Osteocyte (in vitro differentiated cells): ENCODE measurements around the gene ECI1. TPM values are rescaled to one million over a fixed set of nuclear protein-coding genes. Genes with fewer than 3 reads are reported as not detected.

Source experiments
- DNase-seq: peaks from one replicate; pipeline ENCODE4 v3.0.0; 2021; ENCODE audit warnings: mixed read lengths; ENCODE audit not compliant: unreplicated experiment; ENCODE audit errors: extremely low spot score
- H3K27ac Mint-ChIP-seq: one replicate; pipeline ENCODE4 v1.8.0; 2021; ENCODE audit warnings: mild to moderate bottlenecking, mixed read lengths; ENCODE audit not compliant: unreplicated experiment
- H3K27me3 Mint-ChIP-seq: one replicate; pipeline ENCODE4 v1.8.0; 2021; ENCODE audit warnings: mixed read lengths; ENCODE audit not compliant: unreplicated experiment
- H3K36me3 Mint-ChIP-seq: one replicate; pipeline ENCODE4 v1.8.0; 2021; ENCODE audit warnings: mixed read lengths; ENCODE audit not compliant: unreplicated experiment
- H3K4me1 Mint-ChIP-seq: one replicate; pipeline ENCODE4 v1.8.0; 2021; ENCODE audit warnings: mixed read lengths; ENCODE audit not compliant: unreplicated experiment
- H3K4me3 Mint-ChIP-seq: one replicate; pipeline ENCODE4 v1.8.0; 2021; ENCODE audit warnings: mild to moderate bottlenecking, moderate library complexity, mixed read lengths; ENCODE audit not compliant: unreplicated experiment
- H3K9me3 Mint-ChIP-seq: one replicate; pipeline ENCODE4 v1.8.0; 2021; ENCODE audit warnings: mixed read lengths; ENCODE audit not compliant: unreplicated experiment
- total RNA-seq: library from RNA; stranded (reverse); gene quantifications from 2 replicates; pipeline ENCODE4 v1.2.1, GENCODE V29; 2021
- TF ChIP-seq, protein P1 (sequence below): fragments of 200-600 bp; sonication (generic); IDR thresholded peaks from 2 replicates; pipeline ENCODE4 v1.5.0; 2021; ENCODE audit warnings: antibody characterized with exemption, mild to moderate bottlenecking, moderate library complexity

The ECI1 gene
- total RNA-seq, 1 donor from 2014 or later = 46.4 TPM

- no peak for DNase-seq
- no peaks in the 10 kb centered on the region for H3K36me3 Mint-ChIP-seq
- TF ChIP-seq, protein P1, sequence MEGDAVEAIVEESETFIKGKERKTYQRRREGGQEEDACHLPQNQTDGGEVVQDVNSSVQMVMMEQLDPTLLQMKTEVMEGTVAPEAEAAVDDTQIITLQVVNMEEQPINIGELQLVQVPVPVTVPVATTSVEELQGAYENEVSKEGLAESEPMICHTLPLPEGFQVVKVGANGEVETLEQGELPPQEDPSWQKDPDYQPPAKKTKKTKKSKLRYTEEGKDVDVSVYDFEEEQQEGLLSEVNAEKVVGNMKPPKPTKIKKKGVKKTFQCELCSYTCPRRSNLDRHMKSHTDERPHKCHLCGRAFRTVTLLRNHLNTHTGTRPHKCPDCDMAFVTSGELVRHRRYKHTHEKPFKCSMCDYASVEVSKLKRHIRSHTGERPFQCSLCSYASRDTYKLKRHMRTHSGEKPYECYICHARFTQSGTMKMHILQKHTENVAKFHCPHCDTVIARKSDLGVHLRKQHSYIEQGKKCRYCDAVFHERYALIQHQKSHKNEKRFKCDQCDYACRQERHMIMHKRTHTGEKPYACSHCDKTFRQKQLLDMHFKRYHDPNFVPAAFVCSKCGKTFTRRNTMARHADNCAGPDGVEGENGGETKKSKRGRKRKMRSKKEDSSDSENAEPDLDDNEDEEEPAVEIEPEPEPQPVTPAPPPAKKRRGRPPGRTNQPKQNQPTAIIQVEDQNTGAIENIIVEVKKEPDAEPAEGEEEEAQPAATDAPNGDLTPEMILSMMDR = no peak
- H3K27ac Mint-ChIP-seq = no peak overlapping the region
- H3K4me1 Mint-ChIP-seq = peaks cover 12% of the 10 kb centered on the region
- H3K9me3 Mint-ChIP-seq = no peaks in the 10 kb centered on the region
- H3K27me3 Mint-ChIP-seq = no peaks in the 10 kb centered on the region
- H3K4me3 Mint-ChIP-seq = no peak overlapping the region
Observed at GRCh38 chr16:2273931-2274330, 22.5 kb upstream of the ECI1 start.

GRCh38 chr16:2273484-2273883 is 22.1 kb upstream of the ECI1 start:
- Mint-ChIP-seq H3K4me3 (no peak overlapping the region), H3K4me1 (peaks cover 12% of the 10 kb centered on the region), H3K36me3 (no peaks in the 10 kb centered on the region), H3K9me3 (no peaks in the 10 kb centered on the region), H3K27ac (no peak overlapping the region), H3K27me3 (no peaks in the 10 kb centered on the region)
- DNase-seq = no peak
- TF ChIP-seq, protein P1 = no peak

GRCh38 chr16:2271848-2272461 is 20.6 kb upstream of the ECI1 start:
- no peaks in the 10 kb centered on the region for H3K27me3 Mint-ChIP-seq
- no peak overlapping the region for H3K27ac Mint-ChIP-seq

GRCh38 chr16:2270588-2271470 is 19.4 kb upstream of the ECI1 start:
- no peaks in the 10 kb centered on the region for H3K27me3 Mint-ChIP-seq
- no peak overlapping the region for H3K4me3 Mint-ChIP-seq
- no peak for DNase-seq
- peaks cover 24% of the 10 kb centered on the region for H3K4me1 Mint-ChIP-seq
- H3K9me3 Mint-ChIP-seq = no peaks in the 10 kb centered on the region
- no peaks in the 10 kb centered on the region for H3K36me3 Mint-ChIP-seq
- no peak overlapping the region for H3K27ac Mint-ChIP-seq
- TF ChIP-seq, protein P1 = no peak

More at GRCh38 chr16:2271848-2272461, 20.6 kb upstream of the ECI1 start:
- TF ChIP-seq, protein P1 = no peak
- DNase-seq = no peak
- Mint-ChIP-seq H3K4me3 (no peak overlapping the region), H3K4me1 (peaks cover 14% of the 10 kb centered on the region), H3K36me3 (no peaks in the 10 kb centered on the region), H3K9me3 (no peaks in the 10 kb centered on the region)

DNA sequence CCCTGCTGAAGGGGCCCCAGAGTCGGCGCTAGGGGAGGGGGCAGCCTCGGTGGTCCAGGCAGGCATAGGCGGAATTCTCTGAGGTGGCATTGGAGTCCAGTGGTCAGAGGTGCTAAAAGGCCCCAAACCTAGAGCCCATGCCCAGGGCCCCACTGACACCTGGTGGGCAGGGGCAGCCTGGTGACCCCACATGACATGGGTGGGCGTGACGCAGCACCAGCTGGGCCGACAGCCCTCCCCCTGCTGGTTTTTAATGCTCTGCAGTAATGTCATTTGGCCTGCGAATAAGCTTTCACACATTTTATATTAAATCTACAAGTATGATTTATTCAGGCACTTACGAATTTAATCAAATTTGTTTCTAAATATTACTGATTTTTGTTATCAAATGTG is 18.7 kb upstream of the ECI1 start:
- no peaks in the 10 kb centered on the region for H3K36me3 Mint-ChIP-seq
- TF ChIP-seq, protein P1 = no peak

More for the DNA sequence above, 18.7 kb upstream of the ECI1 start:
- Mint-ChIP-seq H3K27me3 (no peaks in the 10 kb centered on the region), H3K27ac (no peak overlapping the region), H3K4me1 (peaks cover 30% of the 10 kb centered on the region), H3K9me3 (no peaks in the 10 kb centered on the region), H3K4me3 (peak overlapping the region; percentile 88)
- no peak for DNase-seq
